ENCODE results near the gene EHD1.

GRCh38 chr11:64900774-64901173 lies 22.4 kb upstream of the EHD1 start:
- no peak for TF ChIP-seq CTCF (IDR thresholded peaks at IDR 0.05)
- TF ChIP-seq POLR2A (IDR thresholded peaks at IDR 0.05) = no peak

Data from esophagus squamous epithelium (tissue), 4 donors.